H9 (cell line): Measurements from ENCODE around the gene ZNF264. TPM values are rescaled to one million over a fixed set of nuclear protein-coding genes. Genes with fewer than 3 reads are reported as not detected.

Source experiments
- DNase-seq: peaks from one replicate; pipeline ENCODE4 v3.0.0-alpha.2; 2017
- H2AFZ ChIP-seq: one replicate; pipeline ENCODE4 v1.6.1; 2013; ENCODE audit warnings: mild to moderate bottlenecking, low read length, control low read depth, moderate library complexity
- H2AK5ac ChIP-seq: 2 replicates; pipeline ENCODE4 v1.6.1; 2013; ENCODE audit warnings: low read length, control low read depth, mixed read lengths; ENCODE audit not compliant: insufficient read length
- H2BK120ac ChIP-seq: one replicate; pipeline ENCODE4 v1.6.1; 2013; ENCODE audit warnings: low read depth, mild to moderate bottlenecking, low read length, control low read depth, inconsistent platforms; ENCODE audit not compliant: poor library complexity, severe bottlenecking
- H2BK12ac ChIP-seq: 2 replicates; pipeline ENCODE4 v1.6.1; 2013; ENCODE audit warnings: low read length, control low read depth, mixed read lengths, low read depth; ENCODE audit not compliant: insufficient read length
- H2BK15ac ChIP-seq: 2 replicates; pipeline ENCODE4 v1.6.1; 2013; ENCODE audit warnings: low read depth, low read length, control low read depth
- H2BK20ac ChIP-seq: one replicate; pipeline ENCODE4 v1.6.1; 2013; ENCODE audit warnings: low read depth, mild to moderate bottlenecking, low read length, control low read depth, inconsistent platforms; ENCODE audit not compliant: poor library complexity, severe bottlenecking
- H2BK5ac ChIP-seq: 2 replicates; pipeline ENCODE4 v1.6.1; 2013; ENCODE audit warnings: low read length, control low read depth, mixed read lengths; ENCODE audit not compliant: insufficient read length
- H3K14ac ChIP-seq: 2 replicates; pipeline ENCODE4 v1.6.1; 2013; ENCODE audit warnings: low read length, control low read depth; ENCODE audit not compliant: insufficient read depth
- H3K18ac ChIP-seq: 2 replicates; pipeline ENCODE4 v1.6.1; 2013; ENCODE audit warnings: low read depth, mild to moderate bottlenecking, mixed read lengths, low read length, control low read depth; ENCODE audit not compliant: insufficient read length
- H3K23ac ChIP-seq: 2 replicates; pipeline ENCODE4 v1.6.1; 2013; ENCODE audit warnings: low read length, control low read depth, mixed read lengths, low read depth; ENCODE audit not compliant: insufficient read length
- H3K23me2 ChIP-seq: 2 replicates; pipeline ENCODE4 v1.6.1; 2013; ENCODE audit warnings: low read depth, mild to moderate bottlenecking, mixed read lengths, low read length, control low read depth; ENCODE audit not compliant: insufficient read length, poor library complexity, severe bottlenecking
- H3K27ac ChIP-seq: 2 replicates; pipeline ENCODE4 v1.5.1; 2013; ENCODE audit warnings: low read length, control low read depth, mixed read lengths, low read depth; ENCODE audit not compliant: insufficient read length
- H3K27me3 ChIP-seq: 2 replicates; pipeline ENCODE4 v1.6.1; 2013; ENCODE audit warnings: low read length, control low read depth, inconsistent platforms; ENCODE audit not compliant: insufficient read depth
- H3K4ac ChIP-seq: 2 replicates; pipeline ENCODE4 v1.6.1; 2013; ENCODE audit warnings: low read depth, mild to moderate bottlenecking, control low read depth, inconsistent platforms, low read length, moderate library complexity
- H3K4me1 ChIP-seq: 2 replicates; pipeline ENCODE4 v1.6.1; 2013; ENCODE audit warnings: low read length, control low read depth, inconsistent platforms; ENCODE audit not compliant: insufficient read depth
- H3K4me2 ChIP-seq: 2 replicates; pipeline ENCODE4 v1.6.1; 2013; ENCODE audit warnings: low read length, control low read depth, mixed read lengths; ENCODE audit not compliant: insufficient read length, insufficient read depth
- H3K56ac ChIP-seq: 2 replicates; pipeline ENCODE4 v1.6.1; 2013; ENCODE audit warnings: low read depth, mild to moderate bottlenecking, mixed read lengths, low read length, control low read depth; ENCODE audit not compliant: insufficient read length
- H3K79me1 ChIP-seq: 2 replicates; pipeline ENCODE4 v1.6.1; 2013; ENCODE audit warnings: low read depth, mild to moderate bottlenecking, moderate library complexity, low read length, control low read depth, inconsistent platforms; ENCODE audit not compliant: insufficient read depth, poor library complexity, severe bottlenecking
- H3K79me2 ChIP-seq: 2 replicates; pipeline ENCODE4 v1.6.1; 2013; ENCODE audit warnings: low read length, control low read depth, inconsistent platforms; ENCODE audit not compliant: insufficient read depth
- H3K9ac ChIP-seq: 2 replicates; pipeline ENCODE4 v1.6.1; 2013; ENCODE audit warnings: low read length, control low read depth, mixed read lengths; ENCODE audit not compliant: insufficient read length; ENCODE audit errors: extremely low read depth
- H3K9me3 ChIP-seq: one replicate; pipeline ENCODE4 v1.6.1; 2013; ENCODE audit warnings: low read depth, low read length, inconsistent platforms; ENCODE audit not compliant: control insufficient read depth
- H3T11ph ChIP-seq: one replicate; pipeline ENCODE4 v1.6.1; 2013; ENCODE audit warnings: mild to moderate bottlenecking, low read length, control low read depth, inconsistent platforms
- H4K20me1 ChIP-seq: one replicate; pipeline ENCODE4 v1.6.1; 2013; ENCODE audit not compliant: control insufficient read depth, insufficient read length, insufficient read depth
- H4K5ac ChIP-seq: 2 replicates; pipeline ENCODE4 v1.6.1; 2013; ENCODE audit warnings: low read depth, mild to moderate bottlenecking, mixed read lengths, low read length, control low read depth; ENCODE audit not compliant: insufficient read length
- H4K8ac ChIP-seq: replicated peaks from 2 replicates; pipeline ENCODE4 v1.6.1; 2013; ENCODE audit warnings: low read length, control low read depth, mixed read lengths, low read depth; ENCODE audit not compliant: insufficient read length
- H4K91ac ChIP-seq: 2 replicates; pipeline ENCODE4 v1.6.1; 2013; ENCODE audit warnings: low read depth, mild to moderate bottlenecking, moderate library complexity, mixed read lengths, low read length, control low read depth; ENCODE audit not compliant: insufficient read length
- H3K27ac Mint-ChIP-seq, 3 experiments: 2 replicates in 2 of 3; 3 replicates in 1 of 3; pipeline ENCODE4 v1.8.0; 2020 to 2021; ENCODE audit warnings: mixed read lengths in 3 of 3, mild to moderate bottlenecking in 1 of 3, moderate library complexity in 1 of 3
- H3K27me3 Mint-ChIP-seq: 2 replicates; pipeline ENCODE4 v1.8.0; 2021; ENCODE audit warnings: low read depth, mild to moderate bottlenecking, moderate library complexity, mixed read lengths
- H3K36me3 Mint-ChIP-seq, 3 experiments: 2 replicates in 2 of 3; 3 replicates in 1 of 3; pipeline ENCODE4 v1.8.0; 2020 to 2021; ENCODE audit warnings: low read depth in 3 of 3, mixed read lengths in 3 of 3; ENCODE audit not compliant: insufficient read depth in 1 of 3
- H3K4me1 Mint-ChIP-seq, 2 experiments: 2 replicates each; pipeline ENCODE4 v1.8.0; 2020; ENCODE audit warnings: mixed read lengths in 2 of 2
- H3K4me3 Mint-ChIP-seq, 2 experiments: 2 replicates in 1 of 2; 3 replicates in 1 of 2; pipeline ENCODE4 v1.8.0; 2020 to 2021; ENCODE audit warnings: mild to moderate bottlenecking in 2 of 2, mixed read lengths in 2 of 2, moderate library complexity in 1 of 2
- H3K9me3 Mint-ChIP-seq, 2 experiments: 2 replicates in 1 of 2; 3 replicates in 1 of 2; pipeline ENCODE4 v1.8.0; 2020; ENCODE audit warnings: mild to moderate bottlenecking in 2 of 2, mixed read lengths in 2 of 2, moderate library complexity in 1 of 2
- CTCF ChIP-seq: fragments of 200-600 bp; sonication (generic); conservative IDR thresholded peaks from 3 replicates; pipeline ENCODE4 v1.8.0; 2021; ENCODE audit warnings: antibody characterized with exemption, mild to moderate bottlenecking
- WGBS: extraction: QIAGEN DNeasy Blood & Tissue Kit; methylation state at CpG from one replicate; pipeline ENCODE4 v1.1.7; 2013; ENCODE audit warnings: missing lambda C conversion rate, low lambda C conversion rate, mixed read lengths; ENCODE audit not compliant: insufficient read length; ENCODE audit errors: extremely low coverage; 5-methylcytosine and 5-hydroxymethylcytosine counted together
- total RNA-seq: library from RNA; stranded (reverse); gene quantifications from 2 replicates; pipeline ENCODE4 v1.2.1, GENCODE V29; 2021

ZNF264 gene
- total RNA-seq, 1 experiment from 2014 or later: 25.3 TPM

DNA sequence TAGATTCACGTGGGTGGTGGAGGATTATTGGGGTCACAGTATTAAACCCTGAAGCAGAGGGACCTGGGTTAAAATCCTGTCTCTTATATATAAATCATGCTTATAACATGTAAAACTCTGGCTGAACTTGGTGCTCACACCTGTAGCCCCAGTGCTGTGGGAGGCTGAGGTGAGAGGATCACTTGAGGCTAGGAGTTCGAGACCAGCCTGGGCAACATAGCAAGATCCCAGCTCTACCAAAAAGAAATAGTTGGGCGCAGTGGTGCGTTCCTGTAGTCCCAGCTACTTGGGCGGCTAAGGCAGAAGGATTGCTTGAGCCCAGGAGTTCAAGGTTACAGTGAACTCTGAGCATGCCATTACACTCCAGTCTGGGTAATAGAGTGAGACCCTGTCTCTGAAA is 51.5 kb downstream of the ZNF264 start:
- peaks cover 7% of the 10 kb centered on the region for H3K23me2 ChIP-seq
- no peak overlapping the region for H2BK15ac ChIP-seq
- H2AFZ ChIP-seq: no peak overlapping the region
- no peak overlapping the region for H2BK20ac ChIP-seq
- H4K20me1 ChIP-seq: no peaks in the 10 kb centered on the region
- H3T11ph ChIP-seq: no peak overlapping the region
- H3K56ac ChIP-seq: no peak overlapping the region
- TF ChIP-seq CTCF: no peak
- no peak overlapping the region for H3K14ac ChIP-seq
- H3K4me1 ChIP-seq: no peaks in the 10 kb centered on the region
- no peak overlapping the region for H3K27ac Mint-ChIP-seq
- no peaks in the 10 kb centered on the region for H3K27me3 ChIP-seq
- no peaks in the 10 kb centered on the region for H3K9me3 ChIP-seq
- no peak overlapping the region for H2BK12ac ChIP-seq
- peaks cover 16% of the 10 kb centered on the region; the same call in 1 of the 2 replicates for H3K79me2 ChIP-seq
- H4K91ac ChIP-seq: no peak overlapping the region
- H2BK120ac ChIP-seq: no peak overlapping the region
- H3K27ac ChIP-seq: no peak overlapping the region
- no peak overlapping the region for H2BK5ac ChIP-seq
- no peak for DNase-seq
- H3K36me3 Mint-ChIP-seq: peaks cover 12 to 32% (median 32%) of the 10 kb centered on the region in 3 experiments; a peak in 6 of 7 replicates
- no peak overlapping the region for H2AK5ac ChIP-seq
- peaks cover 11% of the 10 kb centered on the region in 2 experiments for H3K4me1 Mint-ChIP-seq
- H3K23ac ChIP-seq: no peak overlapping the region
- H4K8ac ChIP-seq: no peak overlapping the region
- H3K79me1 ChIP-seq: peaks cover 4% of the 10 kb centered on the region
- H3K9me3 Mint-ChIP-seq: no peaks in the 10 kb centered on the region
- no peak overlapping the region for H3K9ac ChIP-seq
- H3K18ac ChIP-seq: no peak overlapping the region
- no CpG with 5 or more reads among the region's 5 CpGs for WGBS
- no peak overlapping the region for H3K4me2 ChIP-seq
- no peak overlapping the region; a peak in 1 of 5 replicates for H3K4me3 Mint-ChIP-seq
- peaks cover 2% of the 10 kb centered on the region; the same call in 1 of the 2 replicates for H3K27me3 Mint-ChIP-seq
- H4K5ac ChIP-seq: no peak overlapping the region
- no peak overlapping the region for H3K4ac ChIP-seq
